Stimulated activated CD4-positive, alpha-beta T cell treated with anti-CD3 and anti-CD28 coated beads, Interleukin-1b, Interleukin-23, amount 100 ng/mL, for 48 hours (primary cell): Measurements from ENCODE around the gene GIMAP5.

ENCODE experiments used
- DNase-seq: peaks from one replicate; pipeline ENCODE4 v3.0.0-alpha.2; 2020

The GIMAP5 gene

DNA sequence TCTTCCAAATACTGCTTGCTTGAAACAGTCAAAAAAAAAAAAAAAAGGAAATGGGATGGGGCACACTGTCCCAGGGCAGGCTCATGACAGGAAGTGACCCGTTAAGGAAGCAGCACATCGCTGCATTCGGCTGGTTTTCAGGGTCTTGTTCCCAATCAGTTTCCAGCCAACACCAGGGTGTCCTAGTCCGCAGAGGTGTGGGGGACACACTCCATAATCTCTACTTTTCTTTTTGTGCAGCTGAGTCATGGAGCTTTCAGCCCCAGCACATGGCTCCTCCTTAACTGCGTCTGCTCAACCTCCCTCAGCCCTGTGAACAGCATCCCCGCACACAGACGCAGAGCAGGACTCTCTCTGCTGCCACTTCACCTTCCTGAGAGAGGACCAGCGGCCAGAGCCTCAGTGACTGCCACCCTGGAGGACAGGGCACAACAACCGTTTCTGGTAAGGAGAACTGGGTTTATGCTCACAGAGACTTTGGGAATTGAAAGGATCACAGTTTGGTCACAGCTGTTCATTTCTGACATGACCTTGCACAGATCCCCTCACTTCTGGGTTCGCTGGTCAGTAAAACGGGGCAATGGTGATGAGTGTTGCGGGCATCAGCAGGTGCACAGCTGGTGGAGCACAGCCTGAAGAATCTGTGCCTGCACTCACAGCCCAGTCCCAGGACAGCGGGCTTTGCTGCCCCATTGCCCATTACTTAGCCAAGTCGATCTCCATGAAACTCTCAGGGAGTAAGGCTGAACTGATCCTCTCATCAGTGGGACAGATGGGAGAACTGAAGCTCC, at the start of gene GIMAP5:
GIMAP5 (plus strand) TSS at position 154 of the 791 bp plus-strand sequence. CDS start 3,467 bp downstream, outside the sequence.
- peak; percentile 62 for DNase-seq

GRCh38 chr7:150688630-150689029, 48.6 kb upstream of the GIMAP5 start:
- no peak for DNase-seq

GRCh38 chr7:150695654-150696053, 41.6 kb upstream of the GIMAP5 start:
- no peak for DNase-seq

DNA sequence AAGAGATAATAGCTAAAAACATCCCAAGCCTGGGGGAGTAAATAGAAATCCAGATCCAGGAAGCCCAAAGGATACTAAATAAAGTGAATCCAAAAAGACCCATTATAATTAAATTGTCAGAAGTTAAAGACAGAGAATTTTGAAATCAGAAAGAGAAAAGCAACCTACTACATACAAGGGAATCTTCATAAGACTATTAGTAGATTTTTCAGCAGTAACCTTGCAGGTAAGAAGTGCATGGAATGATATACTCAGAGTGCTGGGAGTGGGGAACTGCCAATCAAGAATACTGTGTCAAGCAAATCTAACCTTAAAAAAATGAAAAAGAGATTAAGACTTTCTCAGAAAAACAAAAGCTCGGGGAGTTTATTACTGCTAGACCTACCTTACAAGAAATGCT, 34.0 kb upstream of the GIMAP5 start:
- DNase-seq = no peak

DNA sequence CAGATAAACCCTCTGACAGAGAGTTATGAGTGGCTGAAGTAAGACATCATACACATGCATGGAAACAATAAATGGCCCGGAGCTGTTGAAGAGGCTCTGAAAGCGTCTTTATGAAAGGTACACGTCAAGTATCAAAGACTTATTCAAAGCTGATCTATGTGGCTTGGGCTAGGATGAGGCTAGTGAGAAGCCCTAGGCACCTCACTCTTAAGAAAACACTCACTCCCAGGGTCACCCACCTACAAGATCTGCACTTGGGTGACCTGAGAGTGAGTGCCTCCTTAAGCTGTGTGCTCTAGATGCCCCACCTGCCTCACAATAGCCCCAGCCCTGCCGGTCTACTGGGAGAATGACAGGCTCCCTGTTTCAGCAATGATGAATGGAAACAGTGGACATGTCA, 21.9 kb upstream of the GIMAP5 start:
- DNase-seq = peak; percentile 45

- no peak for DNase-seq
These were observed 21.5 kb upstream of the GIMAP5 start for GRCh38 chr7:150715738-150716137.

DNA sequence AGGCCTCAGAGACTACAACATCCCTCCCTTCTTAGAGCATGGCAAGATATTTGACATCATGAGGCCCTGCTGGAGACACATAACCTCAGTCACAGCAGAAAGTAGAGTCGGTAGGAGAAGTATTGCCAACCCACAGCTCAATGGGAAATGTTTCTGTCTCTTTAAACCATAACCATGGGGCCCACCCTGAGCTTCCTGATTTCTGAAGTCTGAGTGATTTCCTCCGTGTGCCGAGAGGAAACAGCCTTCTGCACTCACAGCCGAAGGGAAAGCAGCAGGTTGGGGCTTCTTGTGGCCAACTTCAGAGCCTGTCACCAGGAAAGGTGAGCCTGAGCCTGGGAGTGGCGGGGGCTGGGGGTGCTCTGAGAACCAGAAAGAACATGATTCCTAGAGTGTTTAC, 20.9 kb upstream of the GIMAP5 start, which contains the start of gene GIMAP1:
GIMAP1 (plus strand) TSS at position 246 of the 400 bp plus-strand sequence. CDS start 2,435 bp downstream, outside the sequence.
- DNase-seq = peak; percentile 65

DNA sequence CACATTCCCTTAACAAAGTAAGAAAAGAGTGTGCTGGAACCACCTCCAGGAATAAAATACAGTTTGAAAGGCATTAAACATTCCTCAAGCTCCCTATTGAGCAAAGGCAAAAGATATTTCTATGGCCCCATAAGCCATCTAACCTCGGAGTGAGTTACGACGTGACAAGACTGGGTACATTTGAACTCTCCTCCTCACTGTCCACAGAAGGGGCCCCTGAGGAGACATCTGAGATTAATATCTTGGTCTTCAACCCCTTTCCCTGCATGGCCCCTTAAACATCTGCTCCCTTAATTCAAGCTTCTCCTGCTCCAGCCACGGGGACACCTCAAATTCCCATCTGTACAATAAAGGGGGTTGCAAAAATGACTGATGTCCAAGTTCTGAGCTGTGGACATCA, 20.3 kb upstream of the GIMAP5 start:
- DNase-seq = no peak

DNA sequence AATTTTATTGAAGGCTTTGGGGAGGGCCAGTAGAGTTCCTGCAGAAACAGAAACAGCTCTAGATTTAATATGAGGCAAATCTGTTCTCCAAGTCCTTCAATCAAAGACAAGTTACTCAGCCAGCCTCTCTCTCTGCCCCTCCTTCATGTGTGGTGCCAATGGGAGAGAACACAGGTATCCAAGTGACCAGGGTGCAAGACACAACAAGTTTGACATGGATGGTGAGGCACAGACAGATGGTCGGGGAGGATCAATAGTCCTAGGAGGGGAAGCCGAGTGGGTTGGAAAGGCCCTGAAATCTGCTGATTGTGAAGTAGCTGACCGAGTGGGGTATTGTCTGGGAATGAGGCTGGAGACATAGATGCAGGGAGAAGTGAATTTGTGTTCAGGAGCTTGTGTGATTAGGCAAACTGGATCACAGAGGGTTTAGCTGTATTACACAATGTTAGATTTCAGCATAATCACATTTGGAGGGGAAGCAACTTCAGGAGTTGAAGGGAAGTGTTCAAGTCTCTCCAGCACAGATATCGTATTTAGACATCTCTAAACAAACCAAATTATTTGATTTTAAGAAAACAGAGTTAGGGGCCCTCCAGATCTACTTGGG, 19.3 kb upstream of the GIMAP5 start:
- DNase-seq = no peak

- DNase-seq = no peak
These were observed 17.8 kb upstream of the GIMAP5 start for GRCh38 chr7:150719436-150719835.

DNA sequence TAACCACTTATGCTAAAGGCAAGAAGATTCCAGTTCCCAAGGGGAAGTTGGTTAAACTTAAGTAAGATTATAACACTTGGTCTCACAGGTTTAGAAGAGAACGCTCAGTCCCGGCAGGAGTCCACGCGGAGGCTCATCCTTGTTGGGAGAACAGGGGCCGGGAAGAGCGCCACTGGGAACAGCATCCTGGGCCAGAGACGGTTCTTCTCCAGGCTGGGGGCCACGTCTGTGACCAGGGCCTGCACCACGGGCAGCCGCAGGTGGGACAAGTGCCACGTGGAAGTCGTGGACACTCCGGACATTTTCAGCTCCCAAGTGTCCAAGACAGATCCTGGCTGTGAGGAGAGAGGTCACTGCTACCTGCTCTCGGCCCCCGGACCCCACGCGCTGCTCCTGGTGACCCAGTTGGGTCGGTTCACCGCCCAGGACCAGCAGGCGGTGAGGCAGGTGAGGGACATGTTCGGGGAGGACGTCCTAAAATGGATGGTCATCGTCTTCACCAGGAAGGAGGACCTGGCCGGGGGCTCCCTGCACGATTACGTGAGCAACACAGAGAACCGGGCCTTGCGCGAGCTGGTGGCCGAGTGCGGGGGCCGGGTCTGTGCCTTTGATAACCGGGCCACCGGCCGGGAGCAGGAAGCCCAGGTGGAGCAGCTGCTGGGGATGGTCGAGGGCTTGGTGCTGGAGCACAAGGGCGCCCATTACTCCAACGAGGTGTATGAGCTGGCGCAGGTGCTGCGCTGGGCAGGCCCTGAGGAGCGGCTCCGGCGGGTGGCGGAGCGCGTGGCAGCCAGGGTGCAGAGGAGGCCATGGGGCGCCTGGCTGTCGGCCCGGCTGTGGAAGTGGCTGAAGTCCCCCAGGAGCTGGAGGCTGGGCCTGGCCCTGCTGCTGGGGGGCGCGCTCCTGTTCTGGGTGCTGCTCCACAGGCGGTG, 17.0 kb upstream of the GIMAP5 start:
- DNase-seq = no peak

- no peak for DNase-seq
These were observed 15.2 kb upstream of the GIMAP5 start for GRCh38 chr7:150721970-150722373.

GRCh38 chr7:150722431-150722931, 14.7 kb upstream of the GIMAP5 start:
- DNase-seq = no peak

DNA sequence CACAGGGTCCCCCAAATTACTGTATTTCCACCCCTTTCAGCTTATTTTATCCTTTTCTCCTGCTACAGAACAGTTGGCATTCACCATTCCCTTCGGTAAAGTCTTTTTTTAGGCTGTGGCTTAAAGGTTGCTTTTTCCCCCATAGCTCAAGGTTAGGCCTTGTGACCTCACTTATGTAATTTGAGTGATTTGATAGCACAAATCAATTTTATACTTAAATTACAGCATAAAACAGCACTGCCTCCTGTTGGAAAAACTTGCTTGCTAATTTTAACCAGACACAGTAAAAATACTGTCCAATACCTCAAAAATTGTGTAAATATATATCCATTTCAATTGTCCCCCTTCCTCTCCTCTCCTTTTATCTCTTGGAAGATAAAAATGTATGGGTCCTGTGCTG, 13.8 kb upstream of the GIMAP5 start:
- DNase-seq = no peak

GRCh38 chr7:150727381-150727780, 9.8 kb upstream of the GIMAP5 start:
- DNase-seq = no peak

DNA sequence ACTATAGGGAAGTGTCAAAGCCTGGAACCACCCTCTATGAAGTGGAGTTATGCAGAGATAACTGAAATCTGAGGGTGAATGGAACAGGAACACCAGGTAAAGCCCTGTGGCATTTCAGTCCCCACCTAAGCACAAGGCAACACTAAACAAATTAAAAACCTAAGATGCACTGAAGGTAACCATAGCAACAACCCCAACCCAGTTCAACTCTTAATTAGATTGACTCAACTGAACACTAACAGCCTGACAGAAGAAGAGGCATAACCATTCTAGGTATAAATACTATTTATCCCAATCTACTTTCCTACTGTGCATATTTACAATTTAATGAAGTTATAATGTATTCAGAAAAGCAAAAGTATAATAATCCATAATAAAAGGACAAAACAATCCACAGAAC, 9.2 kb upstream of the GIMAP5 start:
- no peak for DNase-seq

DNA sequence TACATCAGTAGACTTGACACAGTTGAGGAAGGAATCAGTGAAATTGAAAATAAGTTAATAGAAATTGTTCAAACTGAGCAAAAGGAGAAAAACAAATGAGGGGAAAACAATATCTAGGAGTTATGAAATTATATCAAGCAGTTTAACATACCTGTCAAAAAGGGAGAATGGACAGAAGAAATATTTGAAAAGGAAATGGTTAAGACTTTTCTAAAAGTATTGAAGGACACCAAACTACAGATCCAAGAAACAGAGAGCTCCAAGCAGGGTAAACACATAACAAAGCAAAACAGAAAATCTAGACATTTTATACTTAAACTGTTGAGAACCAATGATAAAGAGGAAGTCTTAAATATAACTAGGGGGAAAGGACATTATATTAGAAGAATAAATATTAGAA, 8.6 kb upstream of the GIMAP5 start:
- no peak for DNase-seq

DNA sequence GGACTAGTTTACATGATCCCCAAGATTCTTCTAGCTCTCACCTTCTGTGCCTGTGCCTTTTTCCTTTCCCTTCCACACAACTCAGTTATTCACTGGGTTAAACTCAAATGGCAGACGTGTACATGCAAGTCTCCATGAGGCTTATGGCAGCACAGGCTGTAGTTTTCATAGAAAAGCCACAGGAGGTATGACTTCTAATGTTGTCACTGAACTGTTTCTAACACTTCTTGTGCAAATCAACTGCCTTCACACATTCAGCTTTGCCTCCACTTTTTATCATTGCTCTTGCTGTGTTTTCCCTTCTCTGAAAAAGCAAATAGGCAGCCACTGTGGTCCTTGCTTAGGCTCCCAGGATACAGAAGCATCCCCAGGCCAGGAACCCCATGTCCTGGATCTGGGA, 5.3 kb upstream of the GIMAP5 start:
- no peak for DNase-seq

DNA sequence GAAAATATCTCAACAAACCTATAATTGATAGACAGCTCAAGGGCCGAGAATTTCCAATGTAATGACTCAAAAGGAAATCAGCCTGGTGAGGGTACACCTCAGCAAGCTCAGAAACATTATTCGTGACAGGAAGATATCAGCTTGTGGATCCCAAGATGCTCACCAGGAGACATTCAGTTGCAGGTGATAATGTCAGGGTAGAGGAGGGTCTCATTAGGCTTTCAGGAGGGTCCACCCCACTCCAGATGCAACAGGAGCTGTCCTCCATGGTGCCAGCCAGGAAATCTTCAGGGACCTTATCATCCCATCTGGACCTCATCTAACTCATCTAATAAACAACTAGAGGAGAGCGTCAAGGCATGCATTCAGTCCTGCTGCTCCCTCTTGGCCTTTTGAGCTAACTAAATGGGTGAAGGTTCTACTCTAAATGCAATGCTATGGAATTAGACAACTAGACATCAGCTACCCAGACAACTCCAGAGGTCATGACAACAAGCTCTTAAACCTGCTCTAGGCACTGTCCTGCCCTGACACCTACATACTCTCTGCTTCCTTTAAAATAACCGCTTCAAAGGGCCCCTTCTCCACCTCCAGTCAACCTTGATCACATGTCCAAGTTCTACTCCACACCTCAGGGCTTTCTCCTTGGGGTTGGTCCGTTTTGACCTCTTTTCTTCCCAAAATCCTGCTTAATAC, 4.3 kb upstream of the GIMAP5 start:
- DNase-seq = no peak

GRCh38 chr7:150733482-150734095, 3.6 kb upstream of the GIMAP5 start:
- no peak for DNase-seq

GRCh38 chr7:150734254-150734653, 3.0 kb upstream of the GIMAP5 start:
- peak; percentile 71 for DNase-seq
